GM21619 (cell line): ENCODE results near the gene ITPA.

Experiments
- ATAC-seq: cut with Tn5 transposase; IDR thresholded peaks from one replicate; pipeline ENCODE4 v1.9.1; 2021; ENCODE audit not compliant: unreplicated experiment

ITPA gene

GRCh38 chr20:3243718-3244358 is 34.5 kb downstream of the ITPA start:
- ATAC-seq: no peak

GRCh38 chr20:3244613-3245012 is 35.3 kb downstream of the ITPA start:
- no peak for ATAC-seq

- ATAC-seq: no peak
Observed at GRCh38 chr20:3245156-3245555, 35.9 kb downstream of the ITPA start.

- no peak for ATAC-seq
Observed at GRCh38 chr20:3245711-3246110, 36.4 kb downstream of the ITPA start.

- ATAC-seq: no peak
Observed at GRCh38 chr20:3246682-3247081, 37.4 kb downstream of the ITPA start.

GRCh38 chr20:3247638-3248037 is 38.3 kb downstream of the ITPA start:
- no peak for ATAC-seq

- no peak for ATAC-seq
Observed at GRCh38 chr20:3248167-3248992, 39.1 kb downstream of the ITPA start.

- no peak for ATAC-seq
Observed at GRCh38 chr20:3248993-3249347, 39.7 kb downstream of the ITPA start.

GRCh38 chr20:3250091-3250504 is 40.8 kb downstream of the ITPA start:
- no peak for ATAC-seq

GRCh38 chr20:3251806-3252205 is 42.5 kb downstream of the ITPA start:
- ATAC-seq: no peak

GRCh38 chr20:3255728-3256127 is 46.4 kb downstream of the ITPA start:
- ATAC-seq: no peak

- no peak for ATAC-seq
Observed at GRCh38 chr20:3258429-3258828, 49.1 kb downstream of the ITPA start.

- ATAC-seq: no peak
Observed at GRCh38 chr20:3262566-3262965, 53.3 kb downstream of the ITPA start.

GRCh38 chr20:3270051-3270450 is 60.8 kb downstream of the ITPA start:
- no peak for ATAC-seq

- ATAC-seq: no peak
Observed at GRCh38 chr20:3273371-3273770, 64.1 kb downstream of the ITPA start.
